HG03064 (cell line): ENCODE measurements around the gene NHLH2.

Experiments used
- ATAC-seq: cut with Tn5 transposase; IDR thresholded peaks from one replicate; pipeline ENCODE4 v1.9.1; 2021; ENCODE audit warnings: low read depth; ENCODE audit not compliant: unreplicated experiment

NHLH2 gene

GRCh38 chr1:115807723-115808122, 33.2 kb downstream of the NHLH2 start:
- ATAC-seq = no peak

GRCh38 chr1:115805597-115805996, 35.3 kb downstream of the NHLH2 start:
- no peak for ATAC-seq

- no peak for ATAC-seq
Measured at GRCh38 chr1:115802416-115802815, 38.5 kb downstream of the NHLH2 start.

GRCh38 chr1:115797486-115797885, 43.4 kb downstream of the NHLH2 start:
- ATAC-seq = no peak

GRCh38 chr1:115796897-115797296, 44.0 kb downstream of the NHLH2 start:
- ATAC-seq = no peak

GRCh38 chr1:115796036-115796435, 44.9 kb downstream of the NHLH2 start:
- ATAC-seq = no peak

- ATAC-seq = no peak
Measured at GRCh38 chr1:115794976-115795639, 45.8 kb downstream of the NHLH2 start.

- ATAC-seq = no peak
Measured at GRCh38 chr1:115793162-115793561, 47.8 kb downstream of the NHLH2 start.

GRCh38 chr1:115791816-115792215, 49.1 kb downstream of the NHLH2 start:
- no peak for ATAC-seq

- no peak for ATAC-seq
Measured at GRCh38 chr1:115790846-115791245, 50.1 kb downstream of the NHLH2 start.

- ATAC-seq = no peak
Measured at GRCh38 chr1:115790356-115790755, 50.6 kb downstream of the NHLH2 start.
